ENCODE data around the gene GRID2. TPM values are rescaled to one million over a fixed set of nuclear protein-coding genes. Genes with fewer than 3 reads are reported as not detected.

GRID2 gene
- total and polyA plus RNA-seq, 10 of the 15 experiments (the other 5 are each of a cell fraction or from before 2014, with no cell fraction given), result not detected

DNA sequence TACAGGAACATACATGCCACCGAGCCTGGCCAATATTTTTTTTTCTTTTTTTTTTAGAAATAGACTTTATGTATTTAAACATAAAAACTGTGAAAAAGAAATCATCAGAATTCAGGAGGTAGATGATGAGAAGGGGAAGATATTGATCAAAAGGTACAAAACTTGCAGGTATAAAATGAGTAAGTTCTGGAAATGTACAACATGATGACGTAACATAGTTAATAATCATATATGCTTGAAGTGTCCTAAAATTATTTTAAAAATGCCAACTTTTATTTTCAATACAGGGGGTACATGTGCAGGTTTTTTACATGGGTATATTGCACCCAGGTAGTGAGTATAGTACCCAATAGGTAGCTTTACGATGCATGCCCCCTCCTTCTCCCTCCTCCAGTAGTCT, 337.6 kb downstream of the GRID2 start:
- Histone ChIP-seq H3K9me3 (replicated peaks; ENCODE audit: control insufficient read depth, insufficient read depth, low read length) (no peaks in the 10 kb centered on the region), H3K9ac (ENCODE audit: control insufficient read depth, insufficient read depth, low read length) (no peak overlapping the region), H3K27ac (ENCODE audit: control insufficient read depth, insufficient read depth) (no peak overlapping the region), H3K27me3 (replicated peaks in 1 of 2; ENCODE audit: control insufficient read depth in 2 of 2, insufficient read depth in 2 of 2, low read length in 1 of 2) (no peaks in the 10 kb centered on the region), H3K4me3 (no peak overlapping the region), H3K36me3 (ENCODE audit: control insufficient read depth in 2 of 2, insufficient read depth in 2 of 2, low read length in 1 of 2) (no peaks in the 10 kb centered on the region), H3K79me2 (ENCODE audit: control insufficient read depth, insufficient read depth, low read length) (no peaks in the 10 kb centered on the region), H3K4me2 (ENCODE audit: control insufficient read depth, insufficient read depth) (no peak overlapping the region), H4K20me1 (ENCODE audit: control insufficient read depth, insufficient read depth) (no peaks in the 10 kb centered on the region), H2AFZ (ENCODE audit: control insufficient read depth, low read depth, low read length) (no peak overlapping the region), H3K4me1 (ENCODE audit: control insufficient read depth, insufficient read depth, low read length) (no peaks in the 10 kb centered on the region)
- ChIA-PET POLR2A (no interaction called here), RAD21 (ENCODE audit: unreplicated experiment) (no interaction called here), CTCF (no interaction called here), SMC1A (ENCODE audit: uncharacterized antibody, unreplicated experiment) (no interaction called here)
- no peak for TF ChIP-seq EGR1 (IDR thresholded peaks at IDR 0.05; ENCODE audit: borderline replicate concordance in 1 of 2, low read depth in 2 of 2, low read length in 2 of 2)
- TF ChIP-seq FOXM1 (IDR thresholded peaks at IDR 0.05; ENCODE audit: low read depth, low read length), result no peak
- TF ChIP-seq CHD2 (IDR thresholded peaks at IDR 0.05; ENCODE audit: borderline replicate concordance, low read depth, low read length), result no peak
- no peak for TF ChIP-seq ZNF384 (IDR thresholded peaks at IDR 0.05; ENCODE audit: borderline replicate concordance, low read depth, low read length)
- no peak for TF ChIP-seq ATF7 (IDR thresholded peaks at IDR 0.05; ENCODE audit: low read depth)
- no peak for TF ChIP-seq TCF7 (IDR thresholded peaks at IDR 0.05; ENCODE audit: borderline replicate concordance)
- TF ChIP-seq SREBF2 (IDR thresholded peaks at IDR 0.05; ENCODE audit: low read length), result no peak
- TF ChIP-seq NFYA (IDR thresholded peaks at IDR 0.05; ENCODE audit: borderline replicate concordance, low read depth, low read length), result no peak
- TF ChIP-seq HDGF (IDR thresholded peaks at IDR 0.05), result no peak
- no peak for TF ChIP-seq ZZZ3 (IDR thresholded peaks at IDR 0.05; ENCODE audit: control insufficient read depth, insufficient read length, low read depth)
- TF ChIP-seq NR2C1 (IDR thresholded peaks at IDR 0.05), result no peak
- TF ChIP-seq, protein P1, sequence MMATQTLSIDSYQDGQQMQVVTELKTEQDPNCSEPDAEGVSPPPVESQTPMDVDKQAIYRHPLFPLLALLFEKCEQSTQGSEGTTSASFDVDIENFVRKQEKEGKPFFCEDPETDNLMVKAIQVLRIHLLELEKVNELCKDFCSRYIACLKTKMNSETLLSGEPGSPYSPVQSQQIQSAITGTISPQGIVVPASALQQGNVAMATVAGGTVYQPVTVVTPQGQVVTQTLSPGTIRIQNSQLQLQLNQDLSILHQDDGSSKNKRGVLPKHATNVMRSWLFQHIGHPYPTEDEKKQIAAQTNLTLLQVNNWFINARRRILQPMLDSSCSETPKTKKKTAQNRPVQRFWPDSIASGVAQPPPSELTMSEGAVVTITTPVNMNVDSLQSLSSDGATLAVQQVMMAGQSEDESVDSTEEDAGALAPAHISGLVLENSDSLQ (IDR thresholded peaks at IDR 0.05), result no peak
- TF ChIP-seq RBBP5 (conservative IDR thresholded peaks at IDR 0.05), result no peak
- no peak for TF ChIP-seq NR2C2 (IDR thresholded peaks at IDR 0.05; ENCODE audit: borderline replicate concordance, control insufficient read depth, insufficient read length, low read depth)
- TF ChIP-seq, protein P2, sequence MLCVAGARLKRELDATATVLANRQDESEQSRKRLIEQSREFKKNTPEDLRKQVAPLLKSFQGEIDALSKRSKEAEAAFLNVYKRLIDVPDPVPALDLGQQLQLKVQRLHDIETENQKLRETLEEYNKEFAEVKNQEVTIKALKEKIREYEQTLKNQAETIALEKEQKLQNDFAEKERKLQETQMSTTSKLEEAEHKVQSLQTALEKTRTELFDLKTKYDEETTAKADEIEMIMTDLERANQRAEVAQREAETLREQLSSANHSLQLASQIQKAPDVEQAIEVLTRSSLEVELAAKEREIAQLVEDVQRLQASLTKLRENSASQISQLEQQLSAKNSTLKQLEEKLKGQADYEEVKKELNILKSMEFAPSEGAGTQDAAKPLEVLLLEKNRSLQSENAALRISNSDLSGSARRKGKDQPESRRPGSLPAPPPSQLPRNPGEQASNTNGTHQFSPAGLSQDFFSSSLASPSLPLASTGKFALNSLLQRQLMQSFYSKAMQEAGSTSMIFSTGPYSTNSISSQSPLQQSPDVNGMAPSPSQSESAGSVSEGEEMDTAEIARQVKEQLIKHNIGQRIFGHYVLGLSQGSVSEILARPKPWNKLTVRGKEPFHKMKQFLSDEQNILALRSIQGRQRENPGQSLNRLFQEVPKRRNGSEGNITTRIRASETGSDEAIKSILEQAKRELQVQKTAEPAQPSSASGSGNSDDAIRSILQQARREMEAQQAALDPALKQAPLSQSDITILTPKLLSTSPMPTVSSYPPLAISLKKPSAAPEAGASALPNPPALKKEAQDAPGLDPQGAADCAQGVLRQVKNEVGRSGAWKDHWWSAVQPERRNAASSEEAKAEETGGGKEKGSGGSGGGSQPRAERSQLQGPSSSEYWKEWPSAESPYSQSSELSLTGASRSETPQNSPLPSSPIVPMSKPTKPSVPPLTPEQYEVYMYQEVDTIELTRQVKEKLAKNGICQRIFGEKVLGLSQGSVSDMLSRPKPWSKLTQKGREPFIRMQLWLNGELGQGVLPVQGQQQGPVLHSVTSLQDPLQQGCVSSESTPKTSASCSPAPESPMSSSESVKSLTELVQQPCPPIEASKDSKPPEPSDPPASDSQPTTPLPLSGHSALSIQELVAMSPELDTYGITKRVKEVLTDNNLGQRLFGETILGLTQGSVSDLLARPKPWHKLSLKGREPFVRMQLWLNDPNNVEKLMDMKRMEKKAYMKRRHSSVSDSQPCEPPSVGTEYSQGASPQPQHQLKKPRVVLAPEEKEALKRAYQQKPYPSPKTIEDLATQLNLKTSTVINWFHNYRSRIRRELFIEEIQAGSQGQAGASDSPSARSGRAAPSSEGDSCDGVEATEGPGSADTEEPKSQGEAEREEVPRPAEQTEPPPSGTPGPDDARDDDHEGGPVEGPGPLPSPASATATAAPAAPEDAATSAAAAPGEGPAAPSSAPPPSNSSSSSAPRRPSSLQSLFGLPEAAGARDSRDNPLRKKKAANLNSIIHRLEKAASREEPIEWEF (IDR thresholded peaks at IDR 0.05; ENCODE audit: insufficient replicate concordance, low read depth, low read length), result no peak
- in situ Hi-C loops (cut with MboI), result no loop called here
- ATAC-seq (no peak), DNase-seq (ENCODE audit: low read depth, low spot score) (no peak), FAIRE-seq (no peak)
- WGBS (ENCODE audit: insufficient coverage, insufficient replicate concordance, low lambda C conversion rate, missing lambda C conversion rate), result 25% methylated on average over 3 of the region's 3 CpGs
- no TSS peak for BruUV-seq (replicated peaks)
- intact Hi-C loops (cut with micrococcal nuclease; ENCODE audit: unreplicated experiment), result no loop called here

Measured in GM12878 (cell line).